Peyer's patch (tissue), 4 donors: ENCODE results near the gene NTRK2. TPM values are rescaled to one million over a fixed set of nuclear protein-coding genes. Genes with fewer than 3 reads are reported as not detected.

ENCODE experiments used
- DNase-seq, 3 donors: peaks; one replicate each; pipeline ENCODE4 v3.0.0-alpha.2; 2017 to 2019
- H3K27ac ChIP-seq, 4 donors: fragments of 200-600 bp; sonication (generic); one replicate each; pipeline ENCODE4 v1.5.1; 2016 to 2019
- H3K27me3 ChIP-seq, 2 donors: fragments of 200-600 bp; sonication (generic); one replicate each; pipeline ENCODE4 v1.5.1; 2019
- H3K36me3 ChIP-seq, 3 donors: fragments of 200-600 bp; sonication (generic); one replicate each; pipeline ENCODE4 v1.5.1; 2016 to 2019
- H3K4me1 ChIP-seq, 4 donors: fragments of 200-600 bp; sonication (generic); one replicate each; pipeline ENCODE4 v1.5.1; 2016 to 2019
- H3K4me3 ChIP-seq, 4 donors: fragments of 200-600 bp; sonication (generic); 1 replicate in 3 of 4; 2 replicates in 1 of 4; pipeline ENCODE4 v1.5.1; 2016 to 2019; ENCODE audit warnings: mild to moderate bottlenecking in 1 of 4
- H3K9me3 ChIP-seq, 4 donors: fragments of 200-600 bp; sonication (generic); one replicate each; pipeline ENCODE4 v1.5.1; 2016 to 2019; ENCODE audit warnings: mild to moderate bottlenecking in 1 of 4
- CTCF ChIP-seq, 6 experiments: fragments of 450-650 bp in 4 of 6; fragments of 200-600 bp in 2 of 6; sonication (generic) in 1 of 6; IDR thresholded peaks; one replicate each; pipeline ENCODE4 v1.5.1; 2017 to 2019; ENCODE audit warnings: antibody characterized with exemption in 6 of 6, mild to moderate bottlenecking in 3 of 6, moderate library complexity in 1 of 6
- POLR2A ChIP-seq, 2 donors: fragments of 450-650 bp; IDR thresholded peaks; one replicate each; pipeline ENCODE4 v1.5.1; 2017; ENCODE audit warnings: antibody characterized with exemption in 2 of 2, mild to moderate bottlenecking in 2 of 2, moderate library complexity in 2 of 2
- total RNA-seq, 4 donors: library from RNA; depleted of rRNA; stranded (reverse); fragments of >200 nt; gene quantifications; one replicate each; pipeline ENCODE4 v1.1.0, GENCODE V29; 2016

The NTRK2 gene
- total RNA-seq, 4 donors from 2014 or later, result 0.35 to 1.7 (median 0.84) TPM

GRCh38 chr9:85045271-85045670 is 375.7 kb downstream of the NTRK2 start:
- no peaks in the 10 kb centered on the region for H3K4me1 ChIP-seq
- H3K4me3 ChIP-seq, result no peak overlapping the region
- TF ChIP-seq POLR2A (IDR thresholded peaks at IDR 0.05), result no peak
- no peak for TF ChIP-seq CTCF (IDR thresholded peaks at IDR 0.05)
- no peaks in the 10 kb centered on the region for H3K36me3 ChIP-seq
- H3K27me3 ChIP-seq, result no peaks in the 10 kb centered on the region
- H3K9me3 ChIP-seq, result no peaks in the 10 kb centered on the region
- DNase-seq, result peak in 1 of 3 donors; percentile 50
- no peak overlapping the region for H3K27ac ChIP-seq

GRCh38 chr9:85046475-85046874 is 376.9 kb downstream of the NTRK2 start:
- Histone ChIP-seq H3K27ac (no peak overlapping the region), H3K9me3 (no peaks in the 10 kb centered on the region), H3K36me3 (no peaks in the 10 kb centered on the region), H3K4me3 (no peak overlapping the region), H3K27me3 (no peaks in the 10 kb centered on the region), H3K4me1 (no peaks in the 10 kb centered on the region)
- TF ChIP-seq POLR2A (IDR thresholded peaks at IDR 0.05) (no peak), CTCF (IDR thresholded peaks at IDR 0.05) (no peak)
- no peak for DNase-seq

- Histone ChIP-seq H3K36me3 (no peaks in the 10 kb centered on the region), H3K27me3 (no peaks in the 10 kb centered on the region), H3K9me3 (no peaks in the 10 kb centered on the region), H3K4me3 (no peak overlapping the region), H3K4me1 (no peaks in the 10 kb centered on the region), H3K27ac (no peak overlapping the region)
- DNase-seq, result no peak
- TF ChIP-seq CTCF (IDR thresholded peaks at IDR 0.05), result no peak
- TF ChIP-seq POLR2A (IDR thresholded peaks at IDR 0.05), result no peak
Measured at GRCh38 chr9:85053206-85053786, 383.8 kb downstream of the NTRK2 start.

- H3K27me3 ChIP-seq, result no peaks in the 10 kb centered on the region
- DNase-seq, result no peak
- no peaks in the 10 kb centered on the region for H3K36me3 ChIP-seq
- H3K9me3 ChIP-seq, result no peaks in the 10 kb centered on the region
- TF ChIP-seq CTCF (IDR thresholded peaks at IDR 0.05), result no peak
- H3K4me1 ChIP-seq, result no peaks in the 10 kb centered on the region
- no peak overlapping the region for H3K27ac ChIP-seq
- no peak overlapping the region for H3K4me3 ChIP-seq
Measured at GRCh38 chr9:85054017-85054416, 384.5 kb downstream of the NTRK2 start.

GRCh38 chr9:85055506-85056202 is 386.1 kb downstream of the NTRK2 start:
- Histone ChIP-seq H3K36me3 (no peaks in the 10 kb centered on the region), H3K4me1 (no peaks in the 10 kb centered on the region), H3K27ac (no peak overlapping the region), H3K4me3 (no peak overlapping the region), H3K9me3 (no peaks in the 10 kb centered on the region), H3K27me3 (no peaks in the 10 kb centered on the region)
- no peak for DNase-seq
- TF ChIP-seq CTCF (IDR thresholded peaks at IDR 0.05) (no peak), POLR2A (IDR thresholded peaks at IDR 0.05) (no peak)
